Activated CD8-positive, alpha-beta memory T cell treated with anti-CD3 and anti-CD28 coated beads for 36 hours (primary cell): ENCODE measurements around the gene GYS1. TPM values are rescaled to one million over a fixed set of nuclear protein-coding genes. Genes with fewer than 3 reads are reported as not detected.

ENCODE experiments used
- CTCF ChIA-PET: fragments of 350-600 bp; sonication (Branson Sonifier 250); formaldehyde crosslinking; loops from one replicate; lab custom pipeline; 2021; ENCODE audit warnings: antibody characterized with exemption; lab: Charles Lee
- POLR2A ChIA-PET: fragments of 350-600 bp; sonication (Branson Sonifier 250); formaldehyde crosslinking; loops from one replicate; lab custom pipeline; 2021; ENCODE audit warnings: antibody characterized with exemption; lab: Charles Lee
- total RNA-seq, 2 experiments: library from RNA; stranded (reverse); gene quantifications; one replicate each; pipeline ENCODE4 v1.2.3, GENCODE V29; 2021

GYS1 gene
- total RNA-seq, 2 experiments from 2014 or later: 50.8 to 54.7 TPM

- POLR2A ChIA-PET: interaction anchor here (0.6 kb wide), 2 partner anchors 9 to 46 kb away, joined by 4 to 9 read pairs; no protein-coding TSS in a partner anchor
- CTCF ChIA-PET: interaction anchor here (0.6 to 2.2 kb wide), 28 partner anchors 8 to 724 kb away, joined by 3 to 13 read pairs (median 5); partner anchors contain the start of genes BAX, DHDH, GYS1 and HSD17B14
These were observed 22.9 kb downstream of the GYS1 start for GRCh38 chr19:48970139-48970766.

- ChIA-PET CTCF (interaction anchor here (1.1 to 2.2 kb wide), 9 partner anchors 10 to 181 kb away, joined by 3 to 13 read pairs (median 5); partner anchors contain the start of genes BAX, HSD17B14 and NUCB1), POLR2A (no interaction called here)
These were observed 23.6 kb downstream of the GYS1 start for GRCh38 chr19:48969276-48970138.

GRCh38 chr19:48968813-48969218 lies 24.3 kb downstream of the GYS1 start:
- ChIA-PET POLR2A (no interaction called here), CTCF (interaction anchor here (0.6 to 1.9 kb wide), 2 partner anchors 11 to 538 kb away, joined by 3 to 5 read pairs; no protein-coding TSS in a partner anchor)

GRCh38 chr19:48968179-48968661 lies 24.9 kb downstream of the GYS1 start:
- POLR2A ChIA-PET: interaction anchor here (0.6 to 2.1 kb wide), 4 partner anchors 14 to 173 kb away, joined by 3 to 8 read pairs (median 4); no protein-coding TSS in a partner anchor
- CTCF ChIA-PET: interaction anchor here (0.6 to 5.3 kb wide), 5 partner anchors 8 to 539 kb away, joined by 3 to 24 read pairs (median 4); partner anchors contain the start of genes GYS1 and RUVBL2

- CTCF ChIA-PET: interaction anchor here (0.7 to 5.3 kb wide), 4 partner anchors 9 to 180 kb away, joined by 3 to 24 read pairs (median 4); partner anchors contain the start of genes GYS1 and RUVBL2
- POLR2A ChIA-PET: interaction anchor here (0.6 to 2.1 kb wide), 4 partner anchors 13 to 172 kb away, joined by 3 to 8 read pairs (median 4); no protein-coding TSS in a partner anchor
These were observed 25.5 kb downstream of the GYS1 start for GRCh38 chr19:48967346-48968178.

GRCh38 chr19:48966541-48967345 lies 26.4 kb downstream of the GYS1 start:
- POLR2A ChIA-PET: interaction anchor here (0.6 to 2.1 kb wide), 4 partner anchors 12 to 171 kb away, joined by 3 to 8 read pairs (median 6); partner anchors contain the start of genes BAX and PPP1R15A
- CTCF ChIA-PET: interaction anchor here (0.9 to 5.3 kb wide), 4 partner anchors 9 to 179 kb away, joined by 3 to 24 read pairs (median 4); partner anchors contain the start of genes GYS1 and RUVBL2

GRCh38 chr19:48965806-48966540 lies 27.1 kb downstream of the GYS1 start:
- POLR2A ChIA-PET: interaction anchor here (0.6 to 2.1 kb wide), 5 partner anchors 11 to 171 kb away, joined by 3 to 8 read pairs (median 6); partner anchors contain the start of genes BAX and PPP1R15A
- CTCF ChIA-PET: interaction anchor here (1.3 to 5.3 kb wide), 3 partner anchors 27 to 178 kb away, joined by 3 to 24 read pairs (median 3); partner anchors contain the start of genes GYS1 and RUVBL2

GRCh38 chr19:48965040-48965805 lies 27.9 kb downstream of the GYS1 start, which contains the start of gene FTL:
Gene FTL, plus strand, starts transcription at chr19:48965309. Its CDS starts 199 bp downstream, at chr19:48965508.
- POLR2A ChIA-PET: interaction anchor here (1.1 to 2.1 kb wide), 3 partner anchors 11 to 170 kb away, joined by 3 to 6 read pairs (median 6); partner anchors contain the start of genes BAX and PPP1R15A
- CTCF ChIA-PET: interaction anchor here (1.3 to 5.3 kb wide), 3 partner anchors 28 to 177 kb away, joined by 3 to 24 read pairs (median 3); partner anchors contain the start of genes GYS1 and RUVBL2

- ChIA-PET CTCF (interaction anchor here (0.6 to 5.3 kb wide), 4 partner anchors 15 to 176 kb away, joined by 3 to 24 read pairs (median 3); partner anchors contain the start of genes GYS1 and RUVBL2), POLR2A (interaction anchor here (1.0 to 2.1 kb wide), 7 partner anchors 9 to 169 kb away, joined by 3 to 6 read pairs (median 5); partner anchors contain the start of genes BAX, NUCB1 and PPP1R15A)
These were observed 28.7 kb downstream of the GYS1 start for GRCh38 chr19:48964205-48965039.

- CTCF ChIA-PET: interaction anchor here (0.6 to 5.3 kb wide), 3 partner anchors 15 to 153 kb away, joined by 3 to 24 read pairs (median 3); partner anchors contain the start of genes GYS1 and RUVBL2
- POLR2A ChIA-PET: interaction anchor here (1.0 to 1.5 kb wide), 4 partner anchors 8 to 89 kb away, joined by 3 to 6 read pairs (median 4); partner anchors contain the start of genes BAX and NUCB1
These were observed 29.5 kb downstream of the GYS1 start for GRCh38 chr19:48963371-48964204.

GRCh38 chr19:48962849-48963165 lies 30.3 kb downstream of the GYS1 start:
- CTCF ChIA-PET: interaction anchor here (0.9 to 1.0 kb wide), 2 partner anchors 8 to 67 kb away, joined by 3 read pairs; no protein-coding TSS in a partner anchor

GRCh38 chr19:48962029-48962848 lies 30.9 kb downstream of the GYS1 start:
- CTCF ChIA-PET: interaction anchor here (0.7 to 1.0 kb wide), 3 partner anchors 8 to 167 kb away, joined by 3 read pairs; no protein-coding TSS in a partner anchor
- POLR2A ChIA-PET: interaction anchor here (0.5 to 1.5 kb wide), 4 partner anchors 14 to 90 kb away, joined by 3 to 7 read pairs (median 5); partner anchors contain the start of genes GYS1, PPP1R15A and RUVBL2

More at GRCh38 chr19:48962849-48963165, 30.3 kb downstream of the GYS1 start:
- POLR2A ChIA-PET: interaction anchor here (0.9 to 1.5 kb wide), 2 partner anchors 31 to 91 kb away, joined by 3 to 7 read pairs; partner anchors contain the start of genes GYS1, PPP1R15A and RUVBL2
